ENCODE results near the gene ANAPC2. TPM values are rescaled to one million over a fixed set of nuclear protein-coding genes. Genes with fewer than 3 reads are reported as not detected.
A peak's percentile ranks its signal among the peaks of the same experiment; 100 is the strongest.

Gene ANAPC2
- polyA plus RNA-seq, 6 donors from 2014 or later, result 6.1 to 9.3 (median 7.5) TPM

- DNase-seq (no peak), ATAC-seq (ENCODE audit: low read depth in 2 of 2) (no peak)
- H3K4me1 Mint-ChIP-seq, result peaks cover 0 to 1% (median under 1%) of the 10 kb centered on the region in 3 donors
- H3K9me3 Mint-ChIP-seq, result no peaks in the 10 kb centered on the region
- no peaks in the 10 kb centered on the region for H3K27me3 Mint-ChIP-seq
- H3K27ac Mint-ChIP-seq, result no peak overlapping the region
- H3K4me3 Mint-ChIP-seq, result no peak overlapping the region
- H3K36me3 Mint-ChIP-seq, result no peaks in the 10 kb centered on the region
Measured at GRCh38 chr9:137216188-137216965, 28.0 kb upstream of the ANAPC2 start.

DNA sequence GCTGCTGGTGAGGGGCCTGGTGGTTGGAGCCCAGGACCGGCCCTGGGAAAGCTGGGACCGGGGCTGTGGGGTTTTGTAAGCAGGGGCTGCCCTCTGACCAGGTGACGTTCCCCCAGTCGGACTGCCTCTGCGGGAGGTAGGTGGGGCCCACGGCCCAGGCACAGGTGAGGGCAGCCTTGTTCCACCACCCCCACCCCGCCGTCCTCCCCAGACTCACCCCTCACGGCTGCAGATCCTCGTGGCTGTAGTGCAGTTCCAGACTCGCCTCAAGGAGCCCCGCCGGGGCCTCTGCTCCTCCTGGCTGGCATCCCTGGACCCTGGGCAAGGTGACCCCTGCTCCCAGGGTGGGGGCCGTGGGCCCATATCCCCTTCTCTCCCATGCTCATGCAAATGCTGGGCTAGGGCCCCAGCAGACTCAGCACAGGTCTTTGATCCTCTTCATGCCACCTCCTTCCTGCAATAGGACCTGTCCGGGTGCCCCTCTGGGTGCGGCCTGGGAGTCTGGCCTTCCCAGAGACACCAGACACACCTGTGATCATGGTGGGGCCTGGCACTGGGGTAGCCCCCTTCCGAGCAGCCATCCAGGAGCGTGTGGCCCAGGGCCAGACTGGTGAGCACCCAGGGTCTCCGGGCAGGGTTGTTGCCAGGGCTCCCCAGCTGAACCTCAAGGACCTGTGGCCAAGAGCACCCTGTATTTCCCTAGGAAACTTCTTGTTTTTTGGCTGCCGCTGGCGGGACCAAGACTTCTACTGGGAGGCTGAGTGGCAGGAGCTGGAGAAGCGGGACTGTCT, 27.0 kb upstream of the ANAPC2 start:
- peaks cover 4 to 7% (median 5%) of the 10 kb centered on the region in 3 donors for H3K4me1 Mint-ChIP-seq
- ATAC-seq (ENCODE audit: low read depth in 2 of 2) (no peak), DNase-seq (no peak)
- H3K9me3 Mint-ChIP-seq, result no peaks in the 10 kb centered on the region
- no peak overlapping the region for H3K27ac Mint-ChIP-seq
- no peaks in the 10 kb centered on the region for H3K27me3 Mint-ChIP-seq
- H3K4me3 Mint-ChIP-seq, result no peak overlapping the region
- no peaks in the 10 kb centered on the region for H3K36me3 Mint-ChIP-seq

DNA sequence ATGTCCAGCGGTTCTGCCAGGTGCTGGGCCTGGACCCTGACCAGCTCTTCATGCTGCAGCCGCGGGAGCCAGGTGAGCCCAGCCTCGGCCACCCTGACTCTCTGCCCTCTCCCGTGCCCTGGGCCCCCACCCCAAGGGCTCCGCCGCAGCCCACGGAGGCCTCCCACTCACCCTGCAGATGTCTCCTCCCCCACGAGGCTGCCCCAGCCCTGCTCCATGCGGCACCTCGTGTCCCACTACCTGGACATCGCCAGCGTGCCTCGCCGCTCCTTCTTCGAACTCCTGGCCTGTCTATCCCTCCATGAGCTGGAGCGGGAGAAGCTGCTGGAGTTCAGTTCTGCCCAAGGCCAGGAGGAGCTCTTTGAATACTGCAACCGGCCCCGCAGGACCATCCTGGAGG, 26.3 kb upstream of the ANAPC2 start:
- Mint-ChIP-seq H3K9me3 (no peaks in the 10 kb centered on the region), H3K27ac (no peak overlapping the region), H3K36me3 (no peaks in the 10 kb centered on the region), H3K27me3 (no peaks in the 10 kb centered on the region), H3K4me3 (no peak overlapping the region), H3K4me1 (peaks cover 4 to 7% (median 5%) of the 10 kb centered on the region in 3 donors)
- no peak for DNase-seq
- ATAC-seq (ENCODE audit: low read depth in 2 of 2), result no peak

DNA sequence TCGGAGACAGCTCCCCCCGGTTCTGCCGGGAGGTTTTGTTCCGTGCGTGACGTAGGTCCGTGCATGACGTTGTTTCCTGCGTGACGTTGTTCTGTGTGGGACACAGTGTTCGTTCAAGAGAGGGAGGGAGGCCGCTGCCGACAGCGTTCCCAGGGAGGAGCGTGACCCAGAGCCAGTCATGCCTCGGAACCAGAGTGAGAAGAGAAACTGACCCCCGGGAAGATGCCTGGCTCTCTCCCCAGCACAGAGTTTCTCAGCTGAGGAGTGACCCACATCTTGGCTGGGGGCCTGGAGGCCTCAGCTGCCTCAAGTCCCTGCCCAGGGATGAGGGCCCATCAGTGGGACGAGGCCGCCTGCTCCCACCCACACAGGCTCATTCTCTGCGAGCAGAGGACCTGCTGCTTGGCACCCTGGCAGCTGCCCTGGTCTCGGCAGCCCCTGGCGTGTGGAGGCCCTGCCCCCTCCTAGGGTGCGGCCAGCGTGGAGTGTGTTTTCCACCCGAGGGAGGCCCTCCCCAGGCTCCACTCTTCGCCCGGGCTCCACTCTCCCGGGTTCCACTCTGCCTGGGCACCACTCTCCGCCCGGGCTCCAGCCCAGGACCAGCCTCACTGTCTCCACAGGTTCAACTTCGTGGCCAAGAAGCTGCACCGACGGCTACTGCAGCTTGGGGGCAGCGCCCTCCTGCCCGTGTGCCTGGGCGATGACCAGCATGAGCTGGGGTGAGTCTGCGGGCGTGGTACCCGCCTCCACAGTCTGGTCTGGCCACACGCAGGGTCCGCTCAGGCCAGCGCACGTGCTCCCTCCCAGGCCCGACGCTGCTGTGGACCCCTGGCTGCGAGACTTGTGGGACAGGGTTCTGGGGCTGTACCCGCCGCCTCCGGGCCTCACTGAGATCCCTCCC, 25.1 kb upstream of the ANAPC2 start:
- ATAC-seq (ENCODE audit: low read depth in 2 of 2), result no peak
- H3K27me3 Mint-ChIP-seq, result no peaks in the 10 kb centered on the region
- H3K27ac Mint-ChIP-seq, result peak overlapping the region in 1 of 6 donors; percentile 37
- no peak for DNase-seq
- peak overlapping the region in 2 of 8 donors; percentile 56 to 69 for H3K4me3 Mint-ChIP-seq
- H3K36me3 Mint-ChIP-seq, result no peaks in the 10 kb centered on the region
- H3K9me3 Mint-ChIP-seq, result no peaks in the 10 kb centered on the region
- peaks cover 5 to 11% (median 7%) of the 10 kb centered on the region in 3 donors for H3K4me1 Mint-ChIP-seq

- Mint-ChIP-seq H3K4me1 (peaks cover 7 to 16% (median 9%) of the 10 kb centered on the region in 3 donors), H3K4me3 (peak overlapping the region in 1 of 8 donors; percentile 56), H3K36me3 (no peaks in the 10 kb centered on the region), H3K27ac (no peak overlapping the region), H3K27me3 (no peaks in the 10 kb centered on the region), H3K9me3 (no peaks in the 10 kb centered on the region)
- no peak for DNase-seq
- no peak for ATAC-seq (ENCODE audit: low read depth in 2 of 2)
Measured at GRCh38 chr9:137212520-137212919, 24.2 kb upstream of the ANAPC2 start.

GRCh38 chr9:137211532-137211931, 23.2 kb upstream of the ANAPC2 start:
- DNase-seq, result no peak
- Mint-ChIP-seq H3K36me3 (no peaks in the 10 kb centered on the region), H3K9me3 (no peaks in the 10 kb centered on the region), H3K4me3 (no peak overlapping the region), H3K27me3 (no peaks in the 10 kb centered on the region), H3K4me1 (peaks cover 17 to 26% (median 19%) of the 10 kb centered on the region in 3 donors), H3K27ac (peak overlapping the region in 1 of 6 donors; percentile 65)
- ATAC-seq (ENCODE audit: low read depth in 2 of 2), result no peak

- Mint-ChIP-seq H3K4me1 (peaks cover 38 to 68% (median 51%) of the 10 kb centered on the region in 3 donors), H3K9me3 (no peaks in the 10 kb centered on the region), H3K4me3 (peak overlapping the region; percentile 86 to 97 (median 93)), H3K27me3 (no peaks in the 10 kb centered on the region), H3K27ac (peak overlapping the region in 4 of 6 donors; percentile 71 to 96 (median 85)), H3K36me3 (no peaks in the 10 kb centered on the region)
- no peak for ATAC-seq (ENCODE audit: low read depth in 2 of 2)
- DNase-seq, result no peak
Measured at GRCh38 chr9:137206602-137207001, 18.2 kb upstream of the ANAPC2 start.

- no peaks in the 10 kb centered on the region for H3K36me3 Mint-ChIP-seq
- H3K9me3 Mint-ChIP-seq, result no peaks in the 10 kb centered on the region
- peaks cover 32 to 71% (median 55%) of the 10 kb centered on the region in 3 donors for H3K4me1 Mint-ChIP-seq
- DNase-seq (peak; percentile 93), ATAC-seq (ENCODE audit: low read depth in 2 of 2) (peak; percentile 61 to 64)
- H3K27ac Mint-ChIP-seq, result peak within 1 kb of the TSS; percentile 92 to 98 (median 96)
- no peaks in the 10 kb centered on the region for H3K27me3 Mint-ChIP-seq
- H3K4me3 Mint-ChIP-seq, result peak within 1 kb of the TSS; percentile 92 to 97 (median 93)
Measured at GRCh38 chr9:137205126-137206069, 17.0 kb upstream of the ANAPC2 start, which contains the start of the genes NDOR1 and TMEM203. Gene NDOR1 (plus strand): TSS chr9:137205700. CDS start chr9:137205778, 78 bp downstream. Gene TMEM203 (minus strand): TSS chr9:137205648. CDS start chr9:137205414, 234 bp downstream.

- no peaks in the 10 kb centered on the region for H3K27me3 Mint-ChIP-seq
- peak overlapping the region; percentile 92 to 98 (median 96) for H3K27ac Mint-ChIP-seq
- H3K4me3 Mint-ChIP-seq, result peak overlapping the region; percentile 92 to 97 (median 93)
- no peaks in the 10 kb centered on the region for H3K36me3 Mint-ChIP-seq
- H3K4me1 Mint-ChIP-seq, result peaks cover 32 to 71% (median 56%) of the 10 kb centered on the region in 3 donors
- H3K9me3 Mint-ChIP-seq, result no peaks in the 10 kb centered on the region
- ATAC-seq (ENCODE audit: low read depth in 2 of 2) (no peak), DNase-seq (no peak)
Measured at GRCh38 chr9:137204731-137205125, 16.4 kb upstream of the ANAPC2 start.

GRCh38 chr9:137202966-137203365, 14.6 kb upstream of the ANAPC2 start:
- Mint-ChIP-seq H3K4me1 (peaks cover 34 to 64% (median 60%) of the 10 kb centered on the region in 3 donors), H3K27ac (peak overlapping the region in 1 of 6 donors; percentile 28), H3K4me3 (peak overlapping the region in 4 of 8 donors; percentile 51 to 92 (median 66)), H3K36me3 (no peaks in the 10 kb centered on the region), H3K27me3 (no peaks in the 10 kb centered on the region), H3K9me3 (no peaks in the 10 kb centered on the region)
- no peak for DNase-seq
- no peak for ATAC-seq (ENCODE audit: low read depth in 2 of 2)

- Mint-ChIP-seq H3K27ac (peak overlapping the region; percentile 72 to 95 (median 86)), H3K9me3 (no peaks in the 10 kb centered on the region), H3K4me3 (peak overlapping the region; percentile 81 to 92 (median 87)), H3K27me3 (no peaks in the 10 kb centered on the region), H3K36me3 (no peaks in the 10 kb centered on the region), H3K4me1 (peaks cover 23 to 50% (median 48%) of the 10 kb centered on the region in 3 donors)
- no peak for DNase-seq
- ATAC-seq (ENCODE audit: low read depth in 2 of 2), result no peak
Measured at GRCh38 chr9:137201205-137201868, 13.0 kb upstream of the ANAPC2 start.
